IMR-90 (cell line): ENCODE results near the gene TTC7B. TPM values are rescaled to one million over a fixed set of nuclear protein-coding genes. Genes with fewer than 3 reads are reported as not detected.

Experiments used
- ATAC-seq: fragments of 200-7000 bp; cut with Tn5 transposase; 2 replicates; pipeline ENCODE4 v1.9.1; 2020; ENCODE audit warnings: low read depth, mild to moderate bottlenecking, moderate library complexity
- BruUV-seq: library from RNA; stranded (reverse); fragments of 400-500 nt; replicated peaks from 2 replicates; lab custom pipeline; 2021; lab: Mats Ljungman, UMichigan
- CTCF ChIA-PET: fragments of 300-600 bp; formaldehyde crosslinking; extraction: SDS; loops from one replicate; lab custom pipeline; 2021; ENCODE audit warnings: antibody characterized with exemption; lab: Yijun Ruan, JAX
- POLR2A ChIA-PET: fragments of 300-600 bp; sonication (Branson Sonifier 250); formaldehyde crosslinking; loops from one replicate; lab custom pipeline; 2022; ENCODE audit warnings: antibody characterized with exemption; ENCODE audit not compliant: unreplicated experiment; lab: Charles Lee
- DNase-seq: peaks from one replicate; pipeline ENCODE4 v3.0.0; 2013
- H2AFZ ChIP-seq: replicated peaks from 2 replicates; pipeline ENCODE3; 2013; ENCODE audit warnings: low read length, mild to moderate bottlenecking; ENCODE audit not compliant: poor library complexity
- H2AK5ac ChIP-seq: 2 replicates; pipeline ENCODE4 v1.6.1; 2013; ENCODE audit warnings: low read depth, low read length, inconsistent platforms
- H2AK9ac ChIP-seq: replicated peaks from 2 replicates; pipeline ENCODE3; 2013; ENCODE audit warnings: mild to moderate bottlenecking, low read depth, low read length, moderate library complexity; ENCODE audit not compliant: poor library complexity
- H2BK120ac ChIP-seq: 2 replicates; pipeline ENCODE4 v1.6.1; 2013; ENCODE audit warnings: low read depth, low read length, inconsistent platforms
- H2BK15ac ChIP-seq: 3 replicates; pipeline ENCODE4 v1.6.1; 2013; ENCODE audit warnings: low read depth, low read length, inconsistent platforms
- H2BK20ac ChIP-seq: 2 replicates; pipeline ENCODE4 v1.6.1; 2013; ENCODE audit warnings: low read depth, mild to moderate bottlenecking, inconsistent platforms, low read length, moderate library complexity
- H2BK5ac ChIP-seq: 2 replicates; pipeline ENCODE4 v1.6.1; 2013; ENCODE audit warnings: mild to moderate bottlenecking, low read depth, low read length, inconsistent platforms; ENCODE audit not compliant: poor library complexity, severe bottlenecking
- H3K14ac ChIP-seq: replicated peaks from 2 replicates; pipeline ENCODE4 v1.6.1; 2013; ENCODE audit warnings: low read depth, low read length, inconsistent platforms
- H3K18ac ChIP-seq: 2 replicates; pipeline ENCODE4 v1.6.1; 2013; ENCODE audit warnings: low read depth, low read length, control low read depth
- H3K23ac ChIP-seq: 2 replicates; pipeline ENCODE4 v1.6.1; 2013; ENCODE audit warnings: low read depth, low read length, inconsistent platforms
- H3K27ac ChIP-seq: 2 replicates; pipeline ENCODE4 v1.5.1; 2013; ENCODE audit warnings: mild to moderate bottlenecking, control low read depth, low read length; ENCODE audit not compliant: insufficient read depth
- H3K27me3 ChIP-seq: 2 replicates; pipeline ENCODE4 v1.6.1; 2013; ENCODE audit warnings: low read length; ENCODE audit not compliant: control insufficient read depth, insufficient read depth
- H3K36me3 ChIP-seq: 2 replicates; pipeline ENCODE4 v1.6.1; 2013; ENCODE audit warnings: low read length, mixed read lengths; ENCODE audit not compliant: control insufficient read depth, insufficient read depth
- H3K4ac ChIP-seq: 2 replicates; pipeline ENCODE4 v1.6.1; 2013; ENCODE audit warnings: low read depth, low read length, inconsistent platforms
- H3K4me1 ChIP-seq: 2 replicates; pipeline ENCODE4 v1.6.1; 2013; ENCODE audit warnings: low read length, mixed read lengths; ENCODE audit not compliant: control insufficient read depth, insufficient read depth
- H3K4me2 ChIP-seq: 2 replicates; pipeline ENCODE4 v1.6.1; 2013; ENCODE audit warnings: low read depth, mild to moderate bottlenecking, control low read depth, low read length, moderate library complexity
- H3K4me3 ChIP-seq: 2 replicates; pipeline ENCODE4 v1.5.1; 2013; ENCODE audit warnings: low read depth, mild to moderate bottlenecking, control low read depth, low read length, moderate library complexity; ENCODE audit not compliant: insufficient read depth
- H3K56ac ChIP-seq: 2 replicates; pipeline ENCODE4 v1.6.1; 2013; ENCODE audit warnings: low read length, inconsistent platforms; ENCODE audit not compliant: insufficient read depth; ENCODE audit errors: extremely low read depth
- H3K79me1 ChIP-seq, 2 experiments: 2 replicates each; pipeline ENCODE4 v1.6.1; 2013; ENCODE audit warnings: low read length in 2 of 2, inconsistent platforms in 1 of 2, low read depth in 1 of 2
- H3K9ac ChIP-seq: 2 replicates; pipeline ENCODE4 v1.6.1; 2013; ENCODE audit warnings: low read depth, low read length, control low read depth
- H3K9me1 ChIP-seq: 2 replicates; pipeline ENCODE4 v1.6.1; 2013; ENCODE audit warnings: low read length, inconsistent platforms; ENCODE audit not compliant: insufficient read depth
- H3K9me3 ChIP-seq: 2 replicates; pipeline ENCODE4 v1.6.1; 2013; ENCODE audit warnings: low read length; ENCODE audit not compliant: control insufficient read depth, insufficient read depth
- H4K20me1 ChIP-seq: 2 replicates; pipeline ENCODE4 v1.6.1; 2013; ENCODE audit warnings: low read length, inconsistent platforms; ENCODE audit not compliant: insufficient read depth
- H4K5ac ChIP-seq: 2 replicates; pipeline ENCODE4 v1.6.1; 2013; ENCODE audit warnings: mild to moderate bottlenecking, low read depth, low read length, control low read depth
- H4K8ac ChIP-seq, 2 experiments: 2 replicates each; pipeline ENCODE4 v1.6.1; 2013; ENCODE audit warnings: low read depth in 2 of 2, low read length in 2 of 2, control low read depth in 1 of 2, inconsistent platforms in 1 of 2
- H4K91ac ChIP-seq: 2 replicates; pipeline ENCODE4 v1.6.1; 2013; ENCODE audit warnings: low read depth, low read length, inconsistent platforms; ENCODE audit not compliant: insufficient read depth
- CEBPB ChIP-seq: IDR thresholded peaks from 2 replicates; pipeline ENCODE4 v1.6.1; 2012; ENCODE audit warnings: low read depth, low read length, improper control_type of control experiment
- CTCF ChIP-seq: conservative IDR thresholded peaks from 2 replicates; pipeline ENCODE4 v1.5.1; 2012; ENCODE audit warnings: mild to moderate bottlenecking, low read depth, low read length, improper control_type of control experiment
- ELK1 ChIP-seq: fragments of 150-350 bp; IDR thresholded peaks from 2 replicates; pipeline ENCODE4 v1.6.1; 2016; ENCODE audit warnings: low read depth, mild to moderate bottlenecking, low read length, moderate library complexity, borderline replicate concordance
- MAFK ChIP-seq: IDR thresholded peaks from 2 replicates; pipeline ENCODE4 v1.6.1; 2012; ENCODE audit warnings: low read depth, low read length, improper control_type of control experiment
- MAZ ChIP-seq: IDR thresholded peaks from 2 replicates; pipeline ENCODE4 v1.6.1; 2012; ENCODE audit warnings: low read depth, mild to moderate bottlenecking, low read length, improper control_type of control experiment, moderate library complexity, borderline replicate concordance
- RAD21 ChIP-seq: IDR thresholded peaks from 2 replicates; pipeline ENCODE4 v1.6.1; 2012; ENCODE audit warnings: low read length, improper control_type of control experiment
- RCOR1 ChIP-seq: IDR thresholded peaks from 2 replicates; pipeline ENCODE4 v1.6.1; 2012; ENCODE audit warnings: mild to moderate bottlenecking, low read length, improper control_type of control experiment; ENCODE audit not compliant: insufficient replicate concordance
- RFX5 ChIP-seq: IDR thresholded peaks from 2 replicates; pipeline ENCODE4 v1.8.0; 2012; ENCODE audit warnings: low read depth, mild to moderate bottlenecking, low read length, moderate library complexity
- SMC3 ChIP-seq: fragments of 150-350 bp; IDR thresholded peaks from 2 replicates; pipeline ENCODE4 v1.6.1; 2016; ENCODE audit warnings: low read depth, mild to moderate bottlenecking, antibody characterized with exemption, low read length, moderate library complexity
- USF2 ChIP-seq: fragments of 150-350 bp; IDR thresholded peaks from 2 replicates; pipeline ENCODE4 v1.6.1; 2017; ENCODE audit warnings: mild to moderate bottlenecking, antibody characterized with exemption, low read length, low read depth
- WGBS, 2 experiments: methylation state at CpG; one replicate each; pipeline versions ENCODE4 v1.1.5 to v1.1.7; 2013; ENCODE audit warnings: missing lambda C conversion rate in 2 of 2; ENCODE audit not compliant: insufficient read length in 1 of 2; ENCODE audit errors: extremely low coverage in 2 of 2; 5-methylcytosine and 5-hydroxymethylcytosine counted together
- dilution Hi-C: fragments of 300-500 bp; cut with HindIII; formaldehyde crosslinking; loops from one replicate; pipeline ENCODE4 v1.14.3; 2018; ENCODE audit warnings: low sequenced_read_pairs; ENCODE audit not compliant: unreplicated experiment
- in situ Hi-C: fragments of 300-500 bp; cut with MboI; formaldehyde crosslinking; loops from 3 replicates; pipeline ENCODE4 v1.14.3; 2019; ENCODE audit warnings: low sequenced_read_pairs, inconsistent platforms, mixed read lengths
- intact Hi-C: fragments of 100-400 bp; cut with micrococcal nuclease; formaldehyde crosslinking; loops from 2 replicates; pipeline ENCODE4 v1.10.0; 2022
- polyA plus RNA-seq, 3 experiments: library from polyadenylated mRNA; depleted of rRNA; stranded (reverse); fragments of >200 nt; gene quantifications; 2 replicates each; pipeline ENCODE4 v1.2.3, GENCODE V29; 2012; ENCODE audit warnings: low replicate concordance in 1 of 3
- total RNA-seq: library from RNA; depleted of rRNA; stranded (reverse); fragments of >200 nt; gene quantifications from 2 replicates; pipeline ENCODE4 v1.2.3, GENCODE V29; 2012

The TTC7B gene
- total and polyA plus RNA-seq, 2 of the 4 experiments (the other 2 are of a cell fraction): 18.1 to 35.3 TPM

GRCh38 chr14:90538716-90539495, 277.3 kb downstream of the TTC7B start:
- H2AK9ac ChIP-seq: no peak overlapping the region
- ATAC-seq: no peak
- in situ Hi-C loops: no loop called here

More at GRCh38 chr14:90538716-90539495, 277.3 kb downstream of the TTC7B start:
- dilution Hi-C loops (no loop called here), intact Hi-C loops (no loop called here)
- Histone ChIP-seq H3K36me3 (peaks cover 4% of the 10 kb centered on the region; the same call in 1 of the 2 replicates), H4K91ac (no peak overlapping the region), H3K56ac (no peak overlapping the region), H3K27me3 (no peaks in the 10 kb centered on the region), H3K9me1 (peaks cover 4% of the 10 kb centered on the region; the same call in 1 of the 2 replicates), H2BK15ac (no peak overlapping the region), H4K5ac (no peak overlapping the region), H2BK120ac (no peak overlapping the region), H2BK20ac (no peak overlapping the region), H4K8ac (no peak overlapping the region), H3K9me3 (no peaks in the 10 kb centered on the region), H2AK5ac (no peak overlapping the region), H2BK5ac (no peak overlapping the region), H3K9ac (no peak overlapping the region), H3K4me3 (no peak overlapping the region), H3K14ac (no peak overlapping the region), H3K23ac (no peak overlapping the region), H4K20me1 (no peaks in the 10 kb centered on the region), H3K27ac (no peak overlapping the region), H3K4me1 (peaks cover 3% of the 10 kb centered on the region), H3K4ac (no peak overlapping the region), H2AFZ (no peak overlapping the region), H3K4me2 (no peak overlapping the region), H3K79me1 (no peaks in the 10 kb centered on the region), H3K18ac (no peak overlapping the region)
- no peak for DNase-seq
- TF ChIP-seq RAD21: no peak
- TF ChIP-seq RCOR1: no peak
- no peak for TF ChIP-seq ELK1
- TF ChIP-seq SMC3: no peak
- no peak for TF ChIP-seq MAZ
- TF ChIP-seq USF2: no peak
- TF ChIP-seq CTCF: no peak
- TF ChIP-seq CEBPB: no peak
- TF ChIP-seq RFX5: no peak
- TF ChIP-seq MAFK: no peak
- 100% methylated on average over 2 of the region's 13 CpGs; no CpG with 5 or more reads in 1 of the 2 experiments for WGBS, 2 experiments
- POLR2A ChIA-PET: no interaction called here
- CTCF ChIA-PET: no interaction called here
- BruUV-seq: no TSS peak
